Suprapubic skin (tissue), 4 donors: ENCODE data around the gene MAMLD1. TPM values are rescaled to one million over a fixed set of nuclear protein-coding genes. Genes with fewer than 3 reads are reported as not detected.

Source experiments
- DNase-seq, 2 donors: peaks; one replicate each; pipeline ENCODE4 v3.0.0-alpha.2; 2019; ENCODE audit warnings: low spot score in 2 of 2
- H3K27ac ChIP-seq: fragments of 200-600 bp; sonication (generic); one replicate; pipeline ENCODE4 v1.5.1; 2019
- H3K27me3 ChIP-seq: fragments of 200-600 bp; sonication (generic); one replicate; pipeline ENCODE4 v1.5.1; 2019
- H3K36me3 ChIP-seq: fragments of 200-600 bp; sonication (generic); one replicate; pipeline ENCODE4 v1.5.1; 2019
- H3K4me1 ChIP-seq: fragments of 200-600 bp; sonication (generic); one replicate; pipeline ENCODE4 v1.5.1; 2019
- H3K4me3 ChIP-seq: fragments of 200-600 bp; sonication (generic); one replicate; pipeline ENCODE4 v1.5.1; 2019; ENCODE audit warnings: mild to moderate bottlenecking
- H3K9me3 ChIP-seq: fragments of 200-600 bp; sonication (generic); one replicate; pipeline ENCODE4 v1.5.1; 2019
- CTCF ChIP-seq, 2 donors: fragments of 200-600 bp in 1 of 2; fragments of 450-650 bp in 1 of 2; sonication (generic) in 1 of 2; IDR thresholded peaks; one replicate each; pipeline ENCODE4 v1.5.1; 2016 to 2019; ENCODE audit warnings: antibody characterized with exemption in 2 of 2, mild to moderate bottlenecking in 1 of 2, moderate library complexity in 1 of 2
- EP300 ChIP-seq: sonication (generic); formaldehyde crosslinking; IDR thresholded peaks from one replicate; pipeline ENCODE4 v1.6.1; 2017; ENCODE audit warnings: antibody characterized with exemption
- POLR2A ChIP-seq, 2 donors: fragments of 450-650 bp; IDR thresholded peaks; one replicate each; pipeline ENCODE4 v1.6.1; 2017; ENCODE audit warnings: antibody characterized with exemption in 2 of 2, mild to moderate bottlenecking in 2 of 2, moderate library complexity in 2 of 2
- POLR2AphosphoS5 ChIP-seq, 3 donors: sonication (generic); formaldehyde crosslinking; IDR thresholded peaks; one replicate each; pipeline ENCODE4 v1.6.1; 2017; ENCODE audit warnings: antibody characterized with exemption in 3 of 3
- WGBS: methylation state at CpG from one replicate; pipeline ENCODE4 v1.1.5; 2018; 5-methylcytosine and 5-hydroxymethylcytosine counted together
- total RNA-seq, 4 donors: library from RNA; depleted of rRNA; stranded (reverse); fragments of >200 nt; gene quantifications; one replicate each; pipeline ENCODE4 v1.1.0, GENCODE V29; 2016

The MAMLD1 gene
- total RNA-seq, 4 donors from 2014 or later: 0.68 to 4.5 (median 3.4) TPM

DNA sequence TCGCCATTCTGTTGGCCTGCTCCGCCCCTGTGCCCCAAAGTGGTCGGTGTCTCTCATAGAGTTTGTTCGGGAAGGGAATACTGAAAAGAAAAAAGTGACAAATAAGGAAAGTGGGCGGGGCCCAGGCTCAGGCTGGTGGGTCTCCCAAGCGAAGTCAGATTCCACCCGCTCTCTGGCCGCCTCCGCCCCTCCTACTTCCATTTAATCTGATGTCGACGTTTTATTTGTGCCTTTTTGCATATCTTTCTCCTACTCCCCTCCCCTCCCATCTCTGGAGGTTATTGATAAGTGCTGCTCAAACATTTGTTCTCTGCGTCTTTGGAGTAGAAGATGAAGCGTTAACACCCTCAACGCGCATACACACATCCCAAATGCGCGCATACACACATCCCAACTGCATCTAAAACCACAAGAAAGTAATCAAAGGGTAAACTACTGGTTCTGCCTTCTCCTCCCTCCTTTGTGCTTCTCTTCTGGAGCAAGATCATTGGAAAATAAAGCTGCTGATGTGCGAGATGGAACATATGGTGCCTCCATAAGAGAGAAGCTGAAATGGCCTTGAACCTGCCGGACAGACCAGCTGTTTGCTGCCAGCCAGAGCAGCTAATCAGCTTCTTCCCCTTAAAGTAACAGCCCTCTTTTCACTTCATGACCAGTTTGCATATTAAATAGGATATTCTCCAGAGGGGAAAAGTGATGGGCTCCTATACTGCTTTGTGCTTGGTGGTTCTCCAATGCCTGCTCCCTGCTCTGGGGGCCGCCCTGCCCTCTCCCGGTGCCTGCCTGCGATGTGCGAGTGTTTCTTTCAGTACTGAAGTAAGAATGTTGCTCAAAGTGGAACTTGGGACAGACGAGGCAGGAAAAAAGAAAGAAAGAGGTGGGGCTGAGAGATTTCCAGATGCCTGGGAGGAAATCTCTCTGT, 3.1 kb downstream of the MAMLD1 start:
- WGBS: 41% methylated on average over 24 of the region's 24 CpGs
- TF ChIP-seq POLR2A (IDR thresholded peaks at IDR 0.05): no peak
- TF ChIP-seq EP300: no peak
- TF ChIP-seq CTCF (IDR thresholded peaks at IDR 0.05): no peak
- TF ChIP-seq POLR2AphosphoS5 (IDR thresholded peaks at IDR 0.05): no peak
- no peaks in the 10 kb centered on the region for H3K36me3 ChIP-seq
- H3K27ac ChIP-seq: peak overlapping the region; percentile 84
- peak overlapping the region; percentile 64 for H3K4me3 ChIP-seq
- peak in 1 of 2 donors; percentile 80 for DNase-seq
- H3K9me3 ChIP-seq: no peaks in the 10 kb centered on the region
- peaks cover 13% of the 10 kb centered on the region for H3K4me1 ChIP-seq
- no peaks in the 10 kb centered on the region for H3K27me3 ChIP-seq

GRCh38 chrX:150366951-150367545, 3.9 kb downstream of the MAMLD1 start:
- H3K4me3 ChIP-seq: peak overlapping the region; percentile 64
- peak overlapping the region; percentile 67 for H3K27ac ChIP-seq
- H3K9me3 ChIP-seq: no peaks in the 10 kb centered on the region
- peaks cover 7% of the 10 kb centered on the region for H3K4me1 ChIP-seq
- WGBS: 41% methylated on average over 5 of the region's 5 CpGs
- no peaks in the 10 kb centered on the region for H3K27me3 ChIP-seq
- no peaks in the 10 kb centered on the region for H3K36me3 ChIP-seq
- no peak for TF ChIP-seq POLR2A (IDR thresholded peaks at IDR 0.05)
- no peak for TF ChIP-seq EP300
- TF ChIP-seq POLR2AphosphoS5 (IDR thresholded peaks at IDR 0.05): no peak
- no peak for TF ChIP-seq CTCF (IDR thresholded peaks at IDR 0.05)
- DNase-seq: no peak

DNA sequence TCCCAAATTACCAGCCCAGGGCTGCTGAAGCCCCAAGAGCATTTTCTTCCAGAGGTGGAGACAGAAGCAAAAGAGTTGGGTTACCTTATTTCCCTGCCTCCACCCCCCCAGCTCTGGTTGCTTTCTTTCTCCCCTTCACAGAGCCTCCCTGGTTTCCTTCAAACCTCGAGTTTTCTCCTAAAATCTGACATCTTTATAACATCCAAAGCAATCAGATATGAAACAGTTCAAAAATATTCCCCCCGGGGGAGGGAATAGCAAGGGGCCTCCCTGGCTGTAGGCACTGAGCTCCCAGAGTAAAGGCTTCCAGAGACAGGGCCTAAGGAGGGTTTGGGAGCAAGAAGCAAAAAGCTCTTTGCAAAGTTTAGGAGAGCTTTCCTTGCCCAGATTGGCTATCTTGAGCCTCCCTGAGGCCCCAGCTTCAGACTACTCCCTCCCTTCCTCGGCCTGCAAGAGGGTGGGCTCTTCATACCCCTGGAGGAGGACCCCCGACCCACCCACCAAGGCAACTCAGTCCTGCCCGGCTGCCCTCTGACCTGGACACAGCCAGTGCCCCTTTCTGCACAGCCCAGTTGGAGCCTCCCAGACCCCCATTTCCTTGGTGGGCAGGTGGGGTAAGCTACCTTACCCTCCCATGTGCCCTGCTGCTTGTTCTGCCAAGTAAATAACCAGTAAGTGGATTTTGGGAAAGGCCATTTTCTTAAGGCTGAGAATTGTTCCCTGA, 7.6 kb downstream of the MAMLD1 start:
- Histone ChIP-seq H3K4me3 (no peak overlapping the region), H3K36me3 (no peaks in the 10 kb centered on the region), H3K27ac (no peak overlapping the region), H3K9me3 (no peaks in the 10 kb centered on the region), H3K27me3 (no peaks in the 10 kb centered on the region), H3K4me1 (peaks cover 2% of the 10 kb centered on the region)
- 51% methylated on average over 4 of the region's 5 CpGs for WGBS
- TF ChIP-seq CTCF (IDR thresholded peaks at IDR 0.05): no peak
- no peak for TF ChIP-seq POLR2AphosphoS5 (IDR thresholded peaks at IDR 0.05)
- TF ChIP-seq EP300: no peak
- no peak for TF ChIP-seq POLR2A (IDR thresholded peaks at IDR 0.05)
- no peak for DNase-seq

- peaks cover 2% of the 10 kb centered on the region for H3K4me1 ChIP-seq
- H3K9me3 ChIP-seq: no peaks in the 10 kb centered on the region
- H3K27me3 ChIP-seq: no peaks in the 10 kb centered on the region
- TF ChIP-seq CTCF (IDR thresholded peaks at IDR 0.05) (no peak), POLR2AphosphoS5 (IDR thresholded peaks at IDR 0.05) (no peak), EP300 (no peak), POLR2A (IDR thresholded peaks at IDR 0.05) (no peak)
- H3K36me3 ChIP-seq: no peaks in the 10 kb centered on the region
- H3K27ac ChIP-seq: no peak overlapping the region
- 51% methylated on average over 6 of the region's 6 CpGs for WGBS
- no peak for DNase-seq
- H3K4me3 ChIP-seq: no peak overlapping the region
Observed at GRCh38 chrX:150371877-150372276, 8.8 kb downstream of the MAMLD1 start.
